HG02642 (cell line): ENCODE measurements around the gene ATP6V0D1.

ENCODE experiments used
- ATAC-seq: cut with Tn5 transposase; IDR thresholded peaks from one replicate; pipeline ENCODE4 v1.9.1; 2021; ENCODE audit warnings: mild to moderate bottlenecking; ENCODE audit not compliant: unreplicated experiment, poor library complexity

Gene ATP6V0D1

DNA sequence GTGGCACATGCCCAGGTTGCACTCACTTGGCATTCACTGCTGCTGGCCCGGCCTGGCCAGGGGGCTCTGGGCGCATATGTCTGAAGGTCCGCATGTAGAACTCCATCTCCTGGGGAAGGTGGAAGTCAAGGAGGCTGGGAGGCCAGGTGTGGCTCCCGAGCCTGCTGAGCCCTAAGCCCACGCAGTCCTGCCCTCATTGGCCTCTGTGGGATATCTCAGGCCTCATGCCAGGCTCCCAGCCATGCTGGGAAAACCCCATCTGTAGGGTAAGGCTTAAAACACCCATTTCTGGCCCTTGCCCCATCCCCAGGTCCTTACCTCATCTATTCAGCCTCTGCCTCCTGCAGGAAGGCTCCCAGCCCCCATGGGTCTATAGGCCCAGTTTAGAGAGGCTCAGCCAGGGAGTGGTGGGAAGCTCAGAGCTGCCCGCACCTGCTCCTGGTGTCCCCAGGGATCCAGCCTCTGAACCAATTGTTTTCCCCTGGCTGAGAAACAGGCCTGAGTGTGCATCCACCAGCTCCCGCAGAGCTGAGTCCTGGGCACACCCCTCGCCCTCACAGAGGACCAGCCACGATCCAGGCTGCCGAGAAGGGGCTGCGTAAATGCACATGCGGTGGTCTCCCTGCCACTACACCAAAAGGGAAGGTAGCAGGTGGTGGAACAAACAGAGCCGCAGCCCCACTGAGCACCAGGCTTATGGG, 85.3 kb downstream of the ATP6V0D1 start:
- no peak for ATAC-seq

DNA sequence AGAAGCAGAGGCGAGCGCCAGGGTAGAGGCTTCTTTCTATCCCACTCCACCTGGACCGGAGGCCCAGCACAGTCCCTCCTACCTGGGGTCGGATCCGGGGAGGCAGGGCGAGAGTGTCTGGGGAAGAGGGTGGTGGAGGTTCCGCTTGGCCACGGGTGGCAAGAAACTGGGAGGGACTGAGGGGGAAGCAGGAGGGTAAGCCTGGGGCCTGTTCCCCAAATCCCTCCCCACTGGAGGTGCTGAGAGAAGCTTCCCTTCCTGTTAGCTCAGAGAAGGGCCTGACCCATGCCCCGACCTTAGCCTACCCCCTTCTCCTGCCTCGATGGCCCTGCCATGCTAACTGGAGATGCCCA, 85.9 kb downstream of the ATP6V0D1 start:
- ATAC-seq: no peak

DNA sequence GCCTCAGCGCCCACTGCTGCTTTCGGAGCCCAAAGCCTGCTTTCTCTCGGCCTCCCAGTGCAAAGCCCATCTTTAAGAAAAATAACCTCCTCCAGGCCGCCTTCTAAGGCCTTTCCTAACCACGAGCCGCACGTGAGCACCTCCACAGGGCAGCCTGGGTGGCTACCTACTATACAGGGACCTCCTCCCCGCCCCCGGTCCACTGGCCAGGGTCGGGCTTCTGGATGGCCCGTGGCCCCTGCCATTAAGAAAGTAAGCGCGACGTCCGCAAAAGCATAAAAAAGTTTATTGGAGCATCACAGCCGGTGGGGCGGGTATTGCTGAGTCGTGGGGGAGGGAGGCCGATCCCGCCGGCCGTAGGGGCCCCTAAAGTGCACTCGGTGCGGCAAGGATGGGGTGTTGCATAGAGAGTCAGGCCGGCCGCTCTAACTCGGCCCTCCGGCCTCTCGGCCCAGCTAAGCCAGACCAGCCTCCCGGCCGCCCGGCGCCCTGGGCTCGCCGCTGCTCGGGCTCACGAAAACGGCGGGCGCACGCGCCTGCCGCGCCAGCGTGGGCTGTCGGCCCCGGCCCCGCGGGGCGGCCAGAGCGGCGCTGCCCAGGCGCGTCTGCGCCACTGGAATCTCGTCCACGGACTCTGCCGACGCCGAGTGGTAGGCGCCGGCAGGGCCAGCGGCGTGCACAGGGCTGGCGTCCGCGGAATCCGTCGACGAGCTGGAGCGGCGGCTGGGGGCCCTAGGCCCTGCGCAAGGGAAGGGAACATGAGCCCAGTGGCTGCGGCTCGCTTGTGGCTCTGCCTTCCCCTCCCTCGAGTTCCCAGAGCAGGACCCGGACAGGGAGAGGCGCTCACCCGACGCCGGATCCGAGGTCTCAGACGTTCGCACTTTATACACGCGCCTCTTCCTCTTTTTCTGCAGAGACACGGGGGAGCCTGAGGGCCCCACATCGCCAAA, 86.5 kb downstream of the ATP6V0D1 start:
- no peak for ATAC-seq

DNA sequence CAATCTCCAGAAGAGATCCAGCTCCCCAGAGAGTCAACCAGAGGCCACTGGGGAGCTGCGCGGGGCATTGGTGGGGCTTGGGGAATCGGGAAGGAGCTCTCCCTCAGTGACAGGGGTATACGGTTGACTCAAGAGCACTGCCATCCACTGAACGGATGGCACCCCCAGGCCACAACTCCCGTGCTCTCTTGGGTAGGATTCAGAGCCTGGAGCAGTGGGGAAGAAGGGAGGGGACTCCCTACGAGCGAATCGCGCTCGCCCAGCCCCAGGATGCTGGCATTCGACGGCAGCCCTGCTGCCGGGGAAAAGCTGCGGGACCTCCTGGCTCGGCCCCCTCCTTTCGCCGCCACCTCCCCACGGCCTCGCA, 87.2 kb downstream of the ATP6V0D1 start:
- no peak for ATAC-seq

DNA sequence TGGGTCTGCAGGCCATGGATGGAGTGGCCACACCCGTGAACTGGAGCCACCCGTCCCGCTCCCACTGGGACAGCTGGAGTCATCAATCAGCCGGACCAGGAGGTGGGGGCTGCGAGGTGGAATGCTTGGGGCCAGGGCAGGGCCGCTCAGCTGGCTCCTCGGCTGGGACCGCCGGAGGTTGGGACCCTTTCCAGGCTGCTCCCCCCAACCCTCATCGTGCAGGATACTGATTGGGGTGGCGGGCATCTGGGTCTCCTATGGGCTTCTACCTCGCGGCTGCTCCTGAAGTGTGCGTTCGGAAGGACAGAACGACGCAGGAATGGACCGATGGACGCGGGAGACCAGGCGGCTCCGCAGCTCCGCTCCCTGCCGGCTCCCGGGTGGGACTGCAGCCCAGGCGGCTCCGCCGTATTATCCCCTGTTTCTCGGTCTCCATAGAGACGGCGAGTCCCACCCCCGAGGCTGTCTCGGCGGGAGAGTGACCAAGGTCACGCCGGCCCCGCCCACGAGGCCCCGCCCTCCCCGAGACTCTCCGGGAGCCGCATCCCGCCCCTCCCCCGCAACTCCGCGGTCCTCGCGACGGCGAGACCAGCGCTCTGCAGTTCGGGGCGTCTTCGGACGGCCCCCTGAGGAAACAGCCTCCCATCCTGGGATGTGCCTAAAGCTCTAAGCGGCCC, 87.7 kb downstream of the ATP6V0D1 start, which contains the start of gene TPPP3:
Gene TPPP3 (minus strand): TSS at position 388 of the 677 bp plus-strand sequence. CDS start 2,387 bp downstream, outside the sequence.
- no peak for ATAC-seq

DNA sequence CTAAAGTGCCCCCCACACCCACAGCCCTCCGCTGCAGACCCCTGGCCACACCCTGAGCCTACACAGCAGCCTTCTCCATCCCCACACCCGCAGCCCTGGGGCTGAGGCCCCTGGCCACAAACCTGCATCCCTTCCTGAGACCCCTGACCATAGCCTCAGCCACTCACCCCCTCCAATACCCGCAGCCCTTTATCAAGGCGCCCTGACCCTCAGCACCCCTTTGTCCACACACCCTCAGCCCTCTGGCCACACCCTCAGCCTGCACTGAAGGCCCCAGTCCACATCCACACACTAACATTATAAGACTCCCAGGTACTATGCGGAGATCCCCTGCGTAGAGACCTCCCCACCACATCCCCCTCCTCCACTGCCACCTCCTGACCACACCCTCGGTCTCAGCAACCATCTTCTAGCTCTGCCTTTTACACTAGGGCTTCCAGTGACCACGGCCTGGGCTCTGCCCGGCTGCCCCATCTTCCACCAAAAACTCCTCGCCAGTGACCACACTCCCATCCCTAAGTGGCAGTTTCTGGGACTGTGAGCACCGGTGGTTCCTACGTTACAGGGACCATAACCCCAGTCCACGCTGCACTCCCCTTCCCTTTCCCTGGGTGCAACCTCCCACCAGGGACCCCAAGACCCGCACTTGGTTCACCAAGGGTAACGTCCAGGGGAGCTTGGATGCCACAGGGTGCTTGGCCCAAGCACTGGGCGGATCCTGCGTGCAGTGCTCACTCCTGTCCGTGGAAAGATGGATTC, 88.5 kb downstream of the ATP6V0D1 start:
- ATAC-seq: no peak

DNA sequence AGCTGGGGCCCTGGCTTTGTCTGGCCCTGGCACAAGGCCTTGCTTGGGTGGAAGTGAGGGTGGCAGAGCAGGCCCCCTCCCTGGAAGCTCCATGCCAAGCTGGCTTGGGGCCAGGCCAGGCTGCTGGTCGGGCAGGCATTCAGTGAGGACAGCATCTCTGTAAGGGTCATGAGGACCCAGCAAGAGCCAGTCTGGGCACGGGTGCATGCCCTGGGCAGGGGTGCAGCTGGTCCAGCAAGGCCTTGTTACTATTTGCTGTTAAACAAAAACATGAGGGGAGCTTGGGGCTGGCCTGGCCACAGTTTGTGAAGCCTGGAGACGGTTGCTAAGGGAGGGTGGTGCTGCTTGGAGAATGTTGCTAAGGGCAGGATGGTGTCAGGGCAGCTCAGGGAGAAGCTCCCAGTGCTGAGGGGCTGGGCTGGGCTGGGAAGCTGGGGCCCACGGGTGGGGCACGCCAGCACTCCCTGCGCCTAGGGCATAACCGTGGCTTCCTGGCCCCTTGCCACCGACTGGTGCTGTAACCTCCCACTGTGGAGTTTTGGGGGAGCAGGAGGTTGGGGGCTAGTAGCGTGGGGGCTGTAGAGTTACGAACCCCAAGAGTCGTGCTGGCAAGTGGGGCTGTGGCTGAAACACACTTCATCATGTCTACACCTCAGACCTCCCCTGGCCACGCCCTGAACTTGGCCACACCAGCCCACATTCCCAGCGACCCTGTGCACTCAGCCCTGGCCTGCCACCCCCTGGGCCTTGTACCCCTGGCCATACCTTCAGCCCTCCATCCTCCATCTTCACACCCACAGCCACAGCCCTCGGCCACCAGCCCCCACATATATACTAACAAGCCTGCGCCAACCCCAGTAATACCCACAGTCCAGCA, 89.3 kb downstream of the ATP6V0D1 start:
- no peak for ATAC-seq

DNA sequence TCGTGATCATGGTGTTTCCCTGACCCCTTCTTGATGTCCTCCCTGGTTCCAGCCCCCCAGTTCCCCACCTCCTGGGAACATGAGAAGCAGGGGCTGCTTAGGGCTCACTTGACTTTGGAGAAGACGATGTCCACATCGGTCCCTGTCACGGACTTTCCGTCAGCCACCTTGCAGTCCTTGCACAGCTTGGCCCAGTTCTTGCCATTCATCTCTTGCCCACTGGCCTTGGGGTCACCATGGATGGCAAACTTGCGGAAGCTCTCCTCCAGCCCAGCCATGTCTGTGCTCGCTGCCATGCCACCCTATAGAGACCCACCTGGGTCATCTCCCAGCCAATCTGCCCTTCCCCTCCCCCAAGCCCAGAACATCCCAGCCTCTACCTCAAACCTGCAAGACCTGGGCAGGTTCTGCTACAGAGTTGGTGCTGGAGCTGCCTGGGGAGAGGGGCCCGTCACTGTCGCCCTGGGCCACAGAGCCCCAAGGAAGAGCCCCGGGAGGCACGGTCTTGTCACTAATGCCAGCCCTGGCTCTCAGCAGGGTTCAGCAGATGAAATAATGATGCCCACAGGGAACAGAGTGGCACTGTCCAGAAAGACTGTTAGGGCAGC, 90.0 kb downstream of the ATP6V0D1 start:
- no peak for ATAC-seq

DNA sequence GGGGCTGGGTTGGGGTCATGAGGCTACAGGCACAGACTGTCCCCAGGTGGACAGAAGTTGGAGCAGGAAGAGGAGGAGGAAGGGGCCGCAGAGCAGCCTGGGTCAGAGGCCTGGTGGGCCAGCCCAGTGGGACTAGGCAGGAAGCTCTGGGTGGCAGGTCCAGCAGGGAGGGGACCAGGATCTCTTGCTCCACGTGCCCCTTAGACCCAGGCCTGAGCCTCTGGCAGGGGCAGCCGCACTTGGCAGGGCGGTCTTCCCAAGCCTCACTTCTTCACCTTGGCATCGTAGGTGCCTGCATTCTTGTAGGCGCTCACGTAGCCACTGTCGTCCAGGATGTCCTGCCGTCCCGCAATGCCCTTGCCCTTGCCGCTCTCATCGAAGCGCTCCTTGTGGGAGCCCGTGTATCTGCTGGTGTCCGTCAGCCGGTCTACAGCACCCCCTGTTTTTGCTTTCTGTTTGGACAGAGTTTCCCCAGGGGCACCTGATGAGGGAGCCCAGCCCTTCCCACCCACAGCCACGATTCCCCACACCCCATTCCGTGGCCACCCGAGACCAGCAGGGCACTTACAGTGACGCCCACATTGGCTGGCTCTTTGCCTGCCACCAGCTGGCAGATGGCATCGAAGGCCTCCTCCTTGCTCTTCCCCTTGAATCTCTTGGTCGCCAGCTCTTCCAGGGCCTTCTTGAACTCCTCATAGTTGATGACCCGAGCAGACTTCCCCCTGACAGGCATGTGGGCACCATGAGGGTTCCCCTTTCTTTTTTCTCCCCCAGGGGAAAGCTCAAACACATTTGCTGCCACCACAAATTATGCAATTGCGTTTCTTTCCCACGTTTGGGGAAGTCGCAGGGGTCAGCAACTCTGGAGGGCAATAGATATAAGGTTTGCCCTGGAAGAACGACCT, 90.8 kb downstream of the ATP6V0D1 start:
- no peak for ATAC-seq

DNA sequence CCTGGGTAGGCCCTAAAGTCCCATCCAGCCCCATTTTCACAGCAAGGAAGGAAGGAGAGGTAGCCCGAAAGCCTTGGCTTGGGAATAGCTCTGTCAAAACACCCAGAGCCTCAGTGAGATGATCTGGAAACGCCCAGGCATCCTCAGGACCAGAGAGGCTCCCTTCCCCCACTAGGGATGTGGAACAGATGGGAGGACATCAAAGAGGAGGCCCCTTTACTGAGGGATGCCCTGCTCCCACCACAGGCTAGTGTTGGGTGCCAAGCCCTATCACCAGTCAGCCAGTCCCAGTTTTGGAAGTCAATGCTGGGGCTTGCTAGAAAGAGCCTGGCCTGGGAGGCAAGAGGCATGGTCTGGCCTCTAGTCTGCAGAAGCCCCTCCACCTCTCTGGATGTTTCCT, 92.4 kb downstream of the ATP6V0D1 start:
- ATAC-seq: no peak

DNA sequence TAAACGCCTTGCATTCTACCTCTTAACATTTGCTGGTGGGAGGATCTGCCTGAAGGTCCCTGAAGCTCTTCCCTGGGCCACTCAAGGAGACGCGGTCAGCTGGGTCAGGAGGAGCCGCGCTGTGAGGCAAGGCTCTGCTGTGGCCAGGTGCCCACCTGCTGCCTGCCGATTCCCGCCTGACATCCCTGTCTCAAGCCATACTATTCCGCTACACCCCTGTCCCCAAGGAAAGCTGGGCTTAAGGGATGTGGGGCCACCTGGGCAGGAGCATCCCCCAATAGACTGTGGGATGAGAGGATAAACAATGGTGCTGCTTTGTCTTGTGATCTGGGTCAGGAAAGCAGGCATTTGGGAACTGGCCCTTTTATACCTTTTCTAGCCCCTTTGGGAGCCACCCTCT, 92.8 kb downstream of the ATP6V0D1 start:
- ATAC-seq: no peak
